ENCODE measurements around the gene ASCL1.

The ASCL1 gene

DNA sequence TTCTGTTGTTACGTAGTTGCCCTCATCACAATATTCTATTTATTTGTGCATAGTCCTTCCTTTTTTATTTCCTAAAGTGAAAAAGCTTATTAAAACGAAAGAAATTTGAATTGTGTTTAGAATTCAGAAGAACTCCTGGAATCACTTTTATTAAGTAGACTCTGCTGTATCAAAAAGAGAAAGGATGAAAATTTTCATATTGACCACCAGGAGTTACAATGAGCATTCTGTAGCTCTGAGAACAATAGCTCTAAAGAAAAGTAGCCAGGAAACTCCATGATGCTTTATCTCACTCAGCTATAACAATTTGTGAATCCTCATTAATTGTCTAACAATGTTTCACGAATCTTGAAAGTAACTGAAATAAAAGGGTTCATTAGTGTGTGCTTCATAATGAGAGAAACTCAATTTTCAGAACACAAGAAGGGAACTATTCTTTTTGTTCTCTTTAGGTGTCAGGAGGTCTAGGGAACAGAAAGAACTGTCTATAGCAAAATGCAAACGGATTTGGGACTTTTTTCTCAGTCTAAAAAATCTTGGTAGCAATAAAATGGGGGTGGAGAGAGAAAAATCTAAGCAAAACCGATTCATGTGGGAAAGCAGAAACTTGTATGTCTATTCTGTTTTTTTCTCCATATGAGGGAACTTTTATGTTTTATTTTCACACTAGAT lies 19.3 kb downstream of the ASCL1 start:
- DNase-seq (ENCODE audit: low read depth in 2 of 3, low spot score in 1 of 3): no peak

DNA sequence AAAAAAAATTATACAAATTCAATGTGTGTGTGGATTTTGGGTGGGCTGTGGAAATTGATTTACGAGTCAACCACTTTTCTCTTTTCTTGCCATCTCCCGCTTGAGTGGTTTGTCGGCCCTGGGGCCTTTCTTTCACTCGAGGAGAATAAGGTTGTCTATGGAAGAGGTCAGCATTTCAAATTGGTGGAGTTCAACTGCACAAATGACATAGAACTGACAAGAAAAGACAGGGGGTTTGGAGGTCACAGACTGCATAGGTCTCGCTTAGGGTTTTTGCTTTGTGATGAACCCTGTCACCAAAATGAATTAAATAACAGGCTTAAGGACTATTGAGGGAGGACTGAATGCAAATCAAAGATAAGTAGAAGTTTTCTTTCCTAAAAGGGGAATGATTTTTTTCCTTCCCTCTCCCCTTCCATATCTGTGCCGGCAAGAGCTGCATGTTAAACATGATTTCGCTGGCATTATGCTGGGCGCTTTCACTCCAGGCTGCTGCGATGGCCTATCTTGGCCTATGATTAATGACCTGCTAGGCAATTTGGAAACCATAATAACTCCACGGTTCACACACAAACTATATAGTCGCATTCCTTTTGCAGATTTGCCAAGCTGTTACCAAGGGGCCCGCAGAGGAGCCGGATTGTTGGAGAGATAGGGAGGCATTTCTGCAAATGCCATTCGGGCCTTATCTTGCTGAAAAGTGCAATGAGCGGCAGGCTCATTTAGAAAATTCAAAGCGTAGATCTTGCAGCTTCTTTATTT lies 20.7 kb downstream of the ASCL1 start:
- DNase-seq (ENCODE audit: low read depth in 2 of 3, low spot score in 1 of 3): no peak

DNA sequence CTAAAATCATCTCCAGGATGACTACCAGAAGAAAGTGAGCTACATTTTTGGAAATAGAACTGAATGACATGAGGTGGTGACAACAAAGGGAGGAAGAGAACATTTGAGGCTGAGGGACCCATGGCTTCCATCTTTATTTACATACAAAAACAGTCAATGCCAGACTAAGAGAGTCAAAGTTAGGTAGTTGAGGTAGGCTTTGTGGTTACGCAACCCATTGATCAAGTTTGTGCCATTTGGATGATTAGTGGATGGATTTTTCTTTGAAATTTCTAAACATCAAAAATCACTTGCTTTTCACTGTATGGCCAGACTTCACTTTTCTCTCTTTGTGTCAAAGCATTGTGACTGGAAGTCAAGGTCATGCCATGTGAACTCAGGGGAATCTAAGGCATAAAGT lies 22.9 kb downstream of the ASCL1 start:
- no peak for DNase-seq (ENCODE audit: low read depth in 2 of 3, low spot score in 1 of 3)

DNA sequence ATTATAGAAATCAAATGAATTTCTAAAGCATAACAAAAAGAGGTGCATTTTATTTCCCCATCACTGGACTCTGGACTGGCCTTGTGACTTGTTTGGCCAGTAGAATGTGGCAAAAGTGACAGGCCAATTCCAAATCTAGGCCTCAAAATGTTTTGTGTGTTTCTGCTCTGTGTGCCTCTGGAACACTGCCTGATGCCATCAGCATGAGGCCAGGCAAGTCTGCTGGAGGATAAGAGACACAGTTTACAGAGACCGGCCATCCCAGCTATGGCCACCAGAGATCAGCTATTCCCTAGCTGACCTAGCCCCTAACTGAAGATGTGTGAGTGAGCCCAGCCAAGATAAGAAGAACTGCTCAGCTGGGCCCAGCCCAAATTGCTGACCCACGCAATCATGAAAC lies 32.9 kb downstream of the ASCL1 start:
- DNase-seq (ENCODE audit: low read depth in 2 of 3, low spot score in 1 of 3): no peak

DNA sequence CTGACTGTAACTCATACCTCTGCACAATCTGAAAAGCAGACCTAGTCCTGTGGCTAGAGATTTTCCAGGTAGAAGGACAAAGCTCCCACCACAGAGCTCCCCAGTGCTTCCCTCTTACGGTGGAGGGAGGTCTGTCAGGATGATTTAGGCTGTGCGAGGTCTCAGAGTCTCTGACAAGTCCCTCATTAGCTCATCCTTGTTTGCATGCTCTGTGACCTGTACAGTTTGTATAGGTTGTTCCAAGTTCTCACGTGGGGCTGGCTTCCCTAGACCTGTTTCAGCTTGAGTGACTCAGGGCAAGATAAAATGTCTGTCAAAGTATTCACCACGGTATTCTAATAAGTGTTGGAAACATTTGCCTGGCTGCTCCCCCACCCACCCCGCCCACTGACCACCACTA lies 34.8 kb downstream of the ASCL1 start:
- DNase-seq (ENCODE audit: low read depth in 2 of 3, low spot score in 1 of 3): no peak

DNA sequence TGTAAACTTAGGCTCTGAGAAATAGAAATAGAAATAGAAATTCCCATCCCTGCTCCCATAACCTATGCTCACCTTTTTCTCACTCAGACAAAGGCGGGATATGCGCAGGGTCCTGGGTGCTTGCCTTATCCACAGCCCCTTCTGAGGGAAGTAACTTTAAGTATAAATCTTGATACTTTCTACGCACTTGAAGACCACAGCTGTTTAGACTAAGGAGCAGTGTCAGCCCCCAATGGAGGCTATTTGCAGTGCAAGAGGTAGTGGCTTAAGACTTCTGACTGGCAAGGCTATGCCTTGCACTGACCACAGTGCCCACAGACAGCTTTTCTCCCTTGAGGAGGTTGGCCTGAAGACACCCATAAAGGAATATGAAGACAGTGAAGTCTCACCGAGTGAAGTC lies 35.2 kb downstream of the ASCL1 start:
- no peak for DNase-seq (ENCODE audit: low read depth in 2 of 3, low spot score in 1 of 3)

DNA sequence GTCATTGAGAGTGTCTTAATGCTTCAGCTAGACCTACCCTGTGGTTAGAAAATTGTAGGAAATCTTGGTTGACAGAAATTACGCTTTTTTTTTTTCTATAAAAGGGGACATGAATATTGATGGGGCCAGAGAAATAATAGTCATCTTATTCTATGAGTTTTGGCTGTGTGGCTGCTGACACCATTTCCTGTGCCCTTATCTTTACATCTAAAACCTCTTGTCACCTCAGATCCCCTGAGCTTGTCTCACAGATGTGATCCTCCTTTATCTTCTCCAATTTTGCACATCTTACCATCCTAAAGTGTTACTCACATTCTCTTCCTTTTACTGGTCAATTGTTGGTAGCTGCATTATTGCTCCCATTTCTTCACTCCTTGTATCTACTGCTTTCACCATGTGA lies 36.1 kb downstream of the ASCL1 start:
- no peak for DNase-seq (ENCODE audit: low read depth in 2 of 3, low spot score in 1 of 3)

DNA sequence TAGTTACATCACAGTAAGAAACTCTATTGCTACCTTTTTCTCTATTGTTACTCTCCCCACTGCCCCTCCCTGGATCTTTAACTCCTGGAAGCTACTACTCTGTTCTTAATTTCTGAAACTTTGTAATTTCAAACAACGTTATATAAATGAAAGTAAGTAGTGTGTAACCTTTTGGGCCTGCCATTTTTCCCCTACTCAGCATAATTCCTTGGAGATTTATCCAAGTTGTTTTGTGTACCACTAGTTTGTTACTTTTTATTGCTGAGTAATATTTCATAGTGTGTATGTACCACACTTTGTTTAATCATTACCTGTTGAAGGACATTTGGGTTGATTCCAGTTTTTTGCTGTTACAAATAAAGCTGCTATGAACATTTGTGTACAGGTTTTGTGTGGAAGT lies 37.9 kb downstream of the ASCL1 start:
- no peak for DNase-seq (ENCODE audit: low read depth in 2 of 3, low spot score in 1 of 3)
